Neutrophil (primary cell): ENCODE data around the gene KRT7.

Experiments
- H3K27ac ChIP-seq: fragments of 200-600 bp; sonication (generic); 2 replicates; pipeline ENCODE4 v1.5.1; 2016; ENCODE audit warnings: mild to moderate bottlenecking, moderate library complexity
- H3K27me3 ChIP-seq: fragments of 200-600 bp; sonication (generic); 2 replicates; pipeline ENCODE4 v1.6.0; 2016; ENCODE audit warnings: mild to moderate bottlenecking
- H3K36me3 ChIP-seq: fragments of 200-600 bp; sonication (generic); 2 replicates; pipeline ENCODE4 v1.5.1; 2017
- H3K4me1 ChIP-seq, 2 experiments: fragments of 200-600 bp in 1 of 2; sonication (generic) in 1 of 2; 1 replicate in 1 of 2; 2 replicates in 1 of 2; pipeline versions ENCODE4 v1.5.1 to v1.6.1; 2013 to 2016; ENCODE audit warnings: low read depth in 1 of 2, low read length in 1 of 2, mild to moderate bottlenecking in 1 of 2, moderate library complexity in 1 of 2; ENCODE audit not compliant: control insufficient read depth in 1 of 2, insufficient read depth in 1 of 2
- H3K4me3 ChIP-seq, 2 experiments: fragments of 200-600 bp in 1 of 2; sonication (generic) in 1 of 2; 1 replicate in 1 of 2; 2 replicates in 1 of 2; pipeline ENCODE4 v1.5.1; 2013 to 2016; ENCODE audit warnings: low read depth in 1 of 2, low read length in 1 of 2, mild to moderate bottlenecking in 1 of 2, moderate library complexity in 1 of 2
- H3K9me3 ChIP-seq: fragments of 200-600 bp; sonication (generic); 2 replicates; pipeline ENCODE4 v1.5.1; 2016
- TF ChIP-seq, protein P1 (sequence below): fragments of 200-600 bp; sonication (generic); IDR thresholded peaks from 2 replicates; pipeline ENCODE4 v1.5.1; 2016; ENCODE audit warnings: antibody characterized with exemption

Gene KRT7

DNA sequence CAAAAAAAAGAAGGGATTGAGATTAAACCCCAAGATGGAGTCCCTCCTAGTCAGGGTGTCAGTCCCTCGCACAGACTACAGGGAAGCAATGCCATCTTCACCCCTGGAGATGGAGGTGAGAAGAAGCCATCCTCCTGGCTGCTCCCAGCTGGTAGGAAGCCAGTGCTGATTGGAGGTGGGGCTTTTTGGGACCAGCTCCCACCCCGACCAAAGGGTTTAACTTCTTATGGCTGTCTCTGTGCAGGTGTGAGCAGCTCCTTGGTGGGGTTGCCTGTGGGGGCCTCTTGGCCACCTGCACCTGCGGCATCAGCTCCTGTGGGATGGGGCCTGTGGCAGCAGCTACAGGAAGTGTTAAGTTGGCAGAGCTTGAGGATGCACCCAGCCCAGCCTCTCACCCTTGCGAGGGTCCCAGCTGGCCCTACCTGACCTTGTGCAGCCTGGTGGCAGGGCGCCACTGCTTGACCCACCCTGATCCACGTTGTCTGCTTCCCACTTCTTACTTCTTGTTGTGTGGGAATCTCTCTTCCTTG, 37.6 kb downstream of the KRT7 start:
- Histone ChIP-seq H3K4me3 (no peak overlapping the region), H3K36me3 (no peaks in the 10 kb centered on the region), H3K9me3 (no peaks in the 10 kb centered on the region), H3K27ac (no peak overlapping the region), H3K4me1 (no peaks in the 10 kb centered on the region), H3K27me3 (peaks cover 45% of the 10 kb centered on the region)
- TF ChIP-seq, protein P1, sequence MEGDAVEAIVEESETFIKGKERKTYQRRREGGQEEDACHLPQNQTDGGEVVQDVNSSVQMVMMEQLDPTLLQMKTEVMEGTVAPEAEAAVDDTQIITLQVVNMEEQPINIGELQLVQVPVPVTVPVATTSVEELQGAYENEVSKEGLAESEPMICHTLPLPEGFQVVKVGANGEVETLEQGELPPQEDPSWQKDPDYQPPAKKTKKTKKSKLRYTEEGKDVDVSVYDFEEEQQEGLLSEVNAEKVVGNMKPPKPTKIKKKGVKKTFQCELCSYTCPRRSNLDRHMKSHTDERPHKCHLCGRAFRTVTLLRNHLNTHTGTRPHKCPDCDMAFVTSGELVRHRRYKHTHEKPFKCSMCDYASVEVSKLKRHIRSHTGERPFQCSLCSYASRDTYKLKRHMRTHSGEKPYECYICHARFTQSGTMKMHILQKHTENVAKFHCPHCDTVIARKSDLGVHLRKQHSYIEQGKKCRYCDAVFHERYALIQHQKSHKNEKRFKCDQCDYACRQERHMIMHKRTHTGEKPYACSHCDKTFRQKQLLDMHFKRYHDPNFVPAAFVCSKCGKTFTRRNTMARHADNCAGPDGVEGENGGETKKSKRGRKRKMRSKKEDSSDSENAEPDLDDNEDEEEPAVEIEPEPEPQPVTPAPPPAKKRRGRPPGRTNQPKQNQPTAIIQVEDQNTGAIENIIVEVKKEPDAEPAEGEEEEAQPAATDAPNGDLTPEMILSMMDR, result no peak

GRCh38 chr12:52271158-52271557, 38.1 kb downstream of the KRT7 start:
- Histone ChIP-seq H3K4me3 (no peak overlapping the region), H3K4me1 (no peaks in the 10 kb centered on the region), H3K27me3 (peaks cover 50% of the 10 kb centered on the region), H3K27ac (no peak overlapping the region), H3K36me3 (no peaks in the 10 kb centered on the region), H3K9me3 (no peaks in the 10 kb centered on the region)
- TF ChIP-seq, protein P1, result no peak

DNA sequence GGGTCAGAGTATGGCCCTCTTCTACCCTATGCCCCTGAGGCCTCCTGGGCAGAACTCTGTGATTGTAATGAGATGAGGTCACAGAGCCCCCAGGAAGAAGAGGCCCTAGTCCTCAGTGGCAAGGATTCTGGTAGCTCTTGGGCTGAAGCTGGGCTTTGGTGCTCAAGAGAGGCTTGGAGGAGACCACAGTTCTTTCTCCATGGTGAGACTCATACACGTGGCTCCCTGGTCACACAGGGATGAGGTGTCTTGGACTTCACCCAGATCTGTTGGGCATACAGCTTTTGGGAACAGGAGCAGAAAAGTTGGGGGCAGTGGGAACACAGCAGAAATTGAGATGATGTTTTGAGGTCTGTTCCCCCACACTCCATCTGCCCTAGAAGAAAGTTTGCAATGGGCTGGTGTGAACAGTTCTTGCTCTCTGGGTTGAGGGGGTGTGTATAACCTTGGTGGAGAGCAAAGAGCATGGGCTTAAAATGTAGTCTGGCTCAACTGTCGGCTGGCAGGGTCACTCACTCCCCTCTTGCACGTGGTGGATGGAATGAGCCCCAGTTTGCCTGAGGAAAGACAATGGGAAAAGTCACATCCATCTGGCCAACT, 41.6 kb downstream of the KRT7 start, which contains the start of gene KRT86:
KRT86 (plus strand) TSS at position 125 of the 600 bp plus-strand sequence. CDS start 27,272 bp downstream, outside the sequence.
- Histone ChIP-seq H3K27ac (no peak within 1 kb of the TSS), H3K4me1 (no peaks in the 10 kb centered on the region), H3K36me3 (no peaks in the 10 kb centered on the region), H3K4me3 (no peak within 1 kb of the TSS), H3K27me3 (peaks cover 81% of the 10 kb centered on the region), H3K9me3 (no peaks in the 10 kb centered on the region)
- TF ChIP-seq, protein P1, result no peak

DNA sequence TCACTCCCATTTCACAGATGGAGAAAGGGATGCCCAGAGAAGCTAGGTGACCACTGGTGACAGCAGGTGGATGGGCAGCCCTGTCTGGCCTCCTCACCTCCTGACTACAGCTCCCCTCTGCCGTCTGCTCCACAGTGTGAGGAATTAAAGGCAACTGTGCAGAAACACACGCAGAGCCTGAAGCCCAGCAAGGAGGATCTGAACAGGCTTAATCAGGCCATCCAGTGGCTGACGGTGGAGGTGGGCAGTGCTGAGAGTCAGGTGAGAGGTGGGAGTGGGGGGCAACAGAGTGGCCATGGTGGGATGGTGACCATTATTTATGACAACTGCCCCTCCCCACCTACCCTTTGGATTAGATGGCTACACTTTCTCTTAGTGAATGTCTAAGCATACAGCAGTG, 42.6 kb downstream of the KRT7 start:
- H3K4me3 ChIP-seq, result no peak overlapping the region
- H3K9me3 ChIP-seq, result no peaks in the 10 kb centered on the region
- peaks cover 81% of the 10 kb centered on the region for H3K27me3 ChIP-seq
- TF ChIP-seq, protein P1, result no peak
- no peaks in the 10 kb centered on the region for H3K36me3 ChIP-seq
- no peaks in the 10 kb centered on the region for H3K4me1 ChIP-seq
- H3K27ac ChIP-seq, result no peak overlapping the region

GRCh38 chr12:52277486-52278245, 44.6 kb downstream of the KRT7 start:
- no peak overlapping the region for H3K4me3 ChIP-seq
- H3K36me3 ChIP-seq, result no peaks in the 10 kb centered on the region
- H3K9me3 ChIP-seq, result no peaks in the 10 kb centered on the region
- H3K4me1 ChIP-seq, result no peaks in the 10 kb centered on the region
- TF ChIP-seq, protein P1, result no peak
- peaks cover 77% of the 10 kb centered on the region for H3K27me3 ChIP-seq
- H3K27ac ChIP-seq, result no peak overlapping the region
